GM10266 (cell line): ENCODE measurements around the gene DYSF.

Source experiments
- DNase-seq: peaks from one replicate; pipeline ENCODE4 v3.0.0; 2012; ENCODE audit errors: extremely low spot score
- CTCF ChIP-seq: IDR thresholded peaks from 2 replicates; pipeline ENCODE4 v1.5.1; 2012; ENCODE audit warnings: mild to moderate bottlenecking, low read depth; ENCODE audit not compliant: control insufficient read depth, insufficient read depth; ENCODE audit errors: missing control alignments

The DYSF gene

DNA sequence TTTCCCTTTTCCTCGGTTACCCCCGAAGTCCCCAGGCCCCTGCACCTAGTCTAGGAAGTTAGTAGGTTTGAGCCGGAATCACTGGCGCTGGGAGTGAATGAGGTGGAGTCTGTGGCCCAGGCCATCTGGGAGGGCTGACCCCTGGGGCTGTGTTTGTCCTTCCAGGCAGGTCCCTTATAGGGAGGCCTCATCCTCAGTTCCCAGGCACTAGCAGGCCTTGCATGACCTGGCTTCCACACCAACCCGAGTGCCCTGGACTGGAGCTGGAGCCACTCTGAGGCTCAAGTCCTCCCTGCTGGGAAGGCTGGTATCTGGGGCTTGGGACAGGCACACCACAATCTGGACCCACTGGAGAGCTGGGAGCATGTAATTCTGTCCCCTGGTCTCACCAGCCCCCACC lies 111.0 kb downstream of the DYSF start:
- no peak for DNase-seq
- no peak for TF ChIP-seq CTCF

- no peak for DNase-seq
- TF ChIP-seq CTCF = no peak
Observed at GRCh38 chr2:71564790-71565189, 111.4 kb downstream of the DYSF start.

GRCh38 chr2:71566372-71566771 lies 113.0 kb downstream of the DYSF start:
- no peak for TF ChIP-seq CTCF
- no peak for DNase-seq

DNA sequence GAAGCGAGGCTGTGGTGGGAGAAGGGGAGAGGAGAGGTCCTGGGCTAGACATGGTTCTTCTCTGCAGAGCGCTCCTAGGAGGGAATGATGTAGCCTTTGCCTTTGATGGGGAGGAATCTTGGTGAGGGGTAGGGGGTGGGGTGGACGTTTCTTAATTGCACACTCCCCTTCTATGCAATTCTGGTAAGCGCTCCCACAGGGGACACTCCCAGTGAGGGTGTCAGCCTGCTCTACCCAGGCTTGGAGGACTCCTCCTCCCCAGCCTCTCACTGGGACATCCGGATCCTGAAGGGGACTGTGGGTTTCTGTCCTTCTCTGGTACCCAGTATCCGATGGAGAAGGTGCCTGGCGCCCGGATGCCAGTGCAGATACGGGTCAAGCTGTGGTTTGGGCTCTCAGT lies 114.3 kb downstream of the DYSF start:
- no peak for TF ChIP-seq CTCF
- no peak for DNase-seq

- TF ChIP-seq CTCF = no peak
- DNase-seq = no peak
Observed at GRCh38 chr2:71568103-71568502, 114.7 kb downstream of the DYSF start.

GRCh38 chr2:71570511-71570910 lies 117.2 kb downstream of the DYSF start:
- no peak for TF ChIP-seq CTCF
- no peak for DNase-seq

- DNase-seq = no peak
- TF ChIP-seq CTCF = no peak
Observed at GRCh38 chr2:71570951-71571460, 117.6 kb downstream of the DYSF start.

- DNase-seq = no peak
- no peak for TF ChIP-seq CTCF
Observed at GRCh38 chr2:71571945-71572344, 118.6 kb downstream of the DYSF start.
